GM20000 (cell line): ENCODE data around the gene RGS6.

ENCODE experiments used
- DNase-seq: peaks from one replicate; pipeline ENCODE4 v3.0.0; 2012; ENCODE audit warnings: low spot score
- CTCF ChIP-seq: IDR thresholded peaks from 2 replicates; pipeline ENCODE4 v1.5.1; 2012; ENCODE audit warnings: mild to moderate bottlenecking, control low read depth; ENCODE audit errors: extremely low read depth, missing control alignments

Gene RGS6

DNA sequence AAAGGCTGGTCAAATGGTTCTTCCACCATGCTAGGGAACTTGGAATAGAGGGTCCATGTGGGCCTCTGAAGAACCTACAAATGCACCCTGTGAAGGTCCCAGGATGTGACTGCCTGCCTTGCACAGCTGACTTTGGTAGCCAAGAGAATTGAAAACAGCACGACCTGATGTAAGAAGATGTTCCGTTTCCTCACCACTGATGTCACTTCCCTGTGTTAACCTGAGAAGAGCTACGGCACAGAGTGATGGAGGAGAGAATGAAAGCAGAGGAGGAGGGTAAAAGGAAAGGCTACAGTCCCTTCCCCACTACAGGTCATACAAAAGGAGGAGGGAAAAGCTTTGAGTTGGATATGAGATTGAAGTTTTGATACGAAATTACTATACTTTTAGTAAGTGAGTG is 328.8 kb downstream of the RGS6 start:
- TF ChIP-seq CTCF: no peak
- no peak for DNase-seq

DNA sequence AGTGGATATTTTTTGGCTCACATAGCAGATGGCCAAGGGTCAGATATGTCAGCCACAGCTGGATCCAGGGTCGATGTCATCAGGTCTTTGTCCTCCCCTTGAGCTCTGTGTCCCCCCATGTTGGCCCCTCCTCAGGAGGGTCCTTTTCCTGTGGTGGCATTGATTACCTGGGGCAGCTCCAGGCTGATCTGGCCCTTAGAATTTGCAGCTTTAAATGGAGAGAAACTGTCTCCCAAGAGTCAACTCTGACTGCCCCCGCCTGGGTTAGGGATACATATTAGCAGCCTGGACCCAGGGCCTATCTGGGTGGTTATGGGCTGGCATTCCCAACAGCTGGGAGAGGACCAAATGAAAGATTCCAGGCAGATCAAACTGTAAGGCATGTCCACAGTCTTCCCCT is 330.5 kb downstream of the RGS6 start:
- no peak for DNase-seq
- no peak for TF ChIP-seq CTCF

DNA sequence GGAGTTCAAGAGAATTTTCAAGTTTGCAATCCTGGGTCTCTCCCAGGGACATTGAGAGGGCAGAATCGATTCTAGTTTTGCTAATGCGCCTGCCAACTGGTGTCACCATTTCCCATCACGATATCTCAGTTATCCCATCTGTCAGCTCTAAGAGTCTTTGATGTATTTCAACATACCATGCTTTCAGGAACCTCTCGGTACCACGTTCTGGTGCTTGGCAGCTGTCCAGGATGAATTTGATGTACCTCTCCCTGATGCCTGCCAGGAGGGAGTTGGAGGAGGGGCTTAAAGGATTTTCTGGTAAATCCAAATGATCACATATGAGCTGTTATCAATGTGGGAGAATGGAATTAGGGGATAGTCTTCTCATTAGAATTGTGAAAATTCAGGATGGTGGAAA is 332.5 kb downstream of the RGS6 start:
- no peak for TF ChIP-seq CTCF
- DNase-seq: no peak

DNA sequence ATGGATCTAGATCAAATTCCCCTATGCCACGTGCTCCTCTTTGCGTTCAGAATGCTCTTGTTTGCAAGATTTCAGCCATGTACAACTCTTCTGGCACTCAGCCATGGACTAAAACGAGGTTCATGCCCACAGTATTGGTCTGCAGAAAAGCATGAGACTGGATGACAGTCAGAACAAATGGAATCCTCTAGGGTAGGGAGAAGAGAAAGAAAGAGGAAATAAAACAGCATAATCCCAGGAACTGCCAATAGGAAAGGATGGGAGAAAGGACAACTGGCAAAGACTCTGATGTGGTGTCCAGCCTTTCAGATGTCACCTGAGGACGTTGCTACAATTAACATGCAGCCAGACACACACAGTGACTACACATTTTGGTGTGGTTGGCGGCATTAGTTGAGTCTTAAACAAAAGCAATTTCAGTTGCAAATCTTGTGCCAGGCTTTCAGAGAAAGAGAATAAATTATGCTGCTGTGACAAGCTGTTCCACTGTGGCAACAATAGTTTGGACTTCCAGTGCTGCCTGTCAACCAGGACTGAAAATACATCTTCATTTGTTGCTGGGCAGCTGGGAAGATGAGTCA is 338.0 kb downstream of the RGS6 start:
- no peak for TF ChIP-seq CTCF
- DNase-seq: no peak

DNA sequence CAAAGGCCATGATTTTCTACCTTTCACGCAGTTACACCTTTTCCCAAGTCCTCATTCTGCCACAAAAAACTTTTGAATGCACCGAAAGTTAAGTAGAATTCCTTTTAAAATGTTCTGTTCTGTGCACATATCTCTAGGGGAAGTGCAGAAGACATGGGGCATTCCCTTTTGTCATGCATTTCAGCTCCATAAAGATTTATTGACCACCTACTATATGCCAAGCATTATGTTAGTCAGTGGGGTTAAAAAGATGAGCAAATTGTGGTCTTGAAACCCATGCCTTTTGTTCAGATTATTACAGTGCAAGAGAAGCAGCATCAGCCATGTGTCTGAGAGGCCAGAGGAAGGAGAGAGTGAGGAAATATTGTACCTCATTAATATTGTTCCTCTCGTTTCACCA is 338.5 kb downstream of the RGS6 start:
- TF ChIP-seq CTCF: no peak
- DNase-seq: no peak

DNA sequence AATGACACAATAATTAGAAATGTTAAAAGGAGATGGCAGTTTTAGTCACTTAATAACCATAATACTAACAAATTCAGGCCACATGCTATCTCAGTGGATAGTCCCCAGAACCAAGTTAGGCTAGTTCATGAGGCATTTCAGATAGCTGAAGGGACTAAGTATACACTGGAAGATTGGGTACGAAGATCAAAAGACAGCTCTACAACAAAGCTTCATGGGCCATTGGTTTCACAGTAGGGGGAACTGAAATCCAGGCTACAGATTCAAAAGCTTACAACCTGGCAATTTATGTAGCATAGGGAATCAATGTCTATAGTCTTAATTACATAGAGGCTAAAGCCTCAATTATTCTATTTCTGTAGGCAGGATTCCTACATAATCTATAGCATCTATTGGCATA is 343.0 kb downstream of the RGS6 start:
- TF ChIP-seq CTCF: no peak

GRCh38 chr14:72278316-72278715 is 346.1 kb downstream of the RGS6 start:
- no peak for TF ChIP-seq CTCF
- no peak for DNase-seq

More for the DNA sequence above, 343.0 kb downstream of the RGS6 start:
- no peak for DNase-seq
